HepG2 (cell line): ENCODE results near the gene FBXO11. TPM values are rescaled to one million over a fixed set of nuclear protein-coding genes. Genes with fewer than 3 reads are reported as not detected.

Experiments
- ARID5B ChIP-seq: IDR thresholded peaks from 2 replicates; pipeline ENCODE4 v1.4.0; 2020; ENCODE audit warnings: mild to moderate bottlenecking, missing genetic modification reagents
- FOXP1 ChIP-seq, 2 experiments: fragments of 450-650 bp in 1 of 2; IDR thresholded peaks; 2 replicates each; pipeline ENCODE4 v1.6.1; 2017 to 2018; ENCODE audit warnings: antibody characterized with exemption in 1 of 2
- HNRNPK ChIP-seq: fragments of 200-400 bp; formaldehyde crosslinking; IDR thresholded peaks from 2 replicates; pipeline ENCODE4 v1.6.1; 2018; ENCODE audit warnings: low read length, low read depth, moderate library complexity, mild to moderate bottlenecking; ENCODE audit not compliant: poor library complexity, severe bottlenecking
- HOXA9 ChIP-seq: sonication (generic); formaldehyde crosslinking; IDR thresholded peaks from 2 replicates; pipeline ENCODE4 v1.8.1; 2022; ENCODE audit warnings: missing genetic modification reagents, mild to moderate bottlenecking, moderate library complexity, borderline replicate concordance
- JARID2 ChIP-seq: sonication (generic); formaldehyde crosslinking; IDR thresholded peaks from 2 replicates; pipeline ENCODE4 v1.8.1; 2023; ENCODE audit warnings: missing genetic modification reagents, inconsistent platforms; ENCODE audit not compliant: insufficient replicate concordance
- JUN ChIP-seq: sonication (generic); formaldehyde crosslinking; IDR thresholded peaks from 2 replicates; pipeline ENCODE4 v1.4.0; 2020; ENCODE audit warnings: mild to moderate bottlenecking, missing genetic modification reagents
- KLF16 ChIP-seq, 2 experiments: sonication (generic) in 1 of 2; formaldehyde crosslinking in 1 of 2; IDR thresholded peaks; 2 replicates each; pipeline versions ENCODE4 v1.6.1 to v1.8.0; 2016 to 2023; ENCODE audit warnings: missing genetic modification reagents in 2 of 2, missing compliant biosample characterization in 1 of 2
- MAZ ChIP-seq, 2 experiments: sonication (generic) in 1 of 2; formaldehyde crosslinking in 1 of 2; IDR thresholded peaks; 2 replicates each; pipeline versions ENCODE4 v1.5.0 to v1.6.1; 2012 to 2020; ENCODE audit warnings: low read depth in 2 of 2, mild to moderate bottlenecking in 2 of 2, borderline replicate concordance in 1 of 2, improper control_type of control experiment in 1 of 2, low read length in 1 of 2, missing genetic modification reagents in 1 of 2, moderate library complexity in 1 of 2
- MBD4 ChIP-seq: IDR thresholded peaks from 2 replicates; pipeline ENCODE4 v1.6.1; 2012; ENCODE audit warnings: low read length, inconsistent platforms, borderline replicate concordance
- NFIB ChIP-seq: sonication (generic); formaldehyde crosslinking; IDR thresholded peaks from 2 replicates; pipeline ENCODE4 v1.9.0; 2021; ENCODE audit warnings: missing genetic modification reagents, mild to moderate bottlenecking, borderline replicate concordance
- PHF20 ChIP-seq: sonication (generic); formaldehyde crosslinking; IDR thresholded peaks from 2 replicates; pipeline ENCODE4 v1.5.0; 2020; ENCODE audit warnings: mild to moderate bottlenecking, missing genetic modification reagents
- RFX5 ChIP-seq: IDR thresholded peaks from 2 replicates; pipeline ENCODE4 v1.6.1; 2011; ENCODE audit warnings: low read depth, low read length, improper control_type of control experiment
- SPEN ChIP-seq: sonication (generic); formaldehyde crosslinking; IDR thresholded peaks from 2 replicates; pipeline ENCODE4 v1.5.1; 2020; ENCODE audit warnings: low read depth, mild to moderate bottlenecking, missing genetic modification reagents
- TAF1 ChIP-seq: sonication (generic); formaldehyde crosslinking; IDR thresholded peaks from 2 replicates; pipeline ENCODE4 v1.4.0; 2020; ENCODE audit warnings: missing genetic modification reagents
- TFDP2 ChIP-seq: sonication (generic); formaldehyde crosslinking; IDR thresholded peaks from 2 replicates; pipeline ENCODE4 v1.4.0; 2020; ENCODE audit warnings: missing genetic modification reagents
- ZBTB42 ChIP-seq: sonication (generic); formaldehyde crosslinking; IDR thresholded peaks from 2 replicates; pipeline ENCODE4 v1.5.0; 2020; ENCODE audit warnings: mild to moderate bottlenecking, missing genetic modification reagents
- ZFP91 ChIP-seq: sonication (generic); formaldehyde crosslinking; IDR thresholded peaks from 2 replicates; pipeline ENCODE4 v1.9.0; 2022; ENCODE audit warnings: missing genetic modification reagents, mild to moderate bottlenecking, borderline replicate concordance
- ZNF564 ChIP-seq: sonication (generic); formaldehyde crosslinking; IDR thresholded peaks from 2 replicates; pipeline ENCODE4 v1.8.1; 2023; ENCODE audit warnings: mild to moderate bottlenecking, missing genetic modification reagents
- ZNF652 ChIP-seq: IDR thresholded peaks from 2 replicates; pipeline ENCODE4 v1.6.1; 2016; ENCODE audit warnings: low read depth, borderline replicate concordance
- ZSCAN22 ChIP-seq: sonication (generic); formaldehyde crosslinking; IDR thresholded peaks from 2 replicates; pipeline ENCODE4 v1.4.0; 2020; ENCODE audit warnings: mild to moderate bottlenecking, missing genetic modification reagents
- polyA plus RNA-seq, 8 experiments: library from polyadenylated mRNA; depleted of rRNA in 3 of 8; stranded (reverse) in 7 of 8; unstranded in 1 of 8; fragments of >200 nt; fragmentation: Illumina TruSeq in 4 of 8; extraction: Trizol in 4 of 8; gene quantifications; 2 replicates each; pipeline versions ENCODE4 v1.2.1 to v1.2.3, GENCODE V29; 2011 to 2016; ENCODE audit warnings: low read depth in 4 of 8, missing spikeins in 1 of 8, mixed read lengths in 1 of 8; ENCODE audit not compliant: insufficient read depth in 1 of 8
- total RNA-seq, 5 experiments: library from RNA; depleted of rRNA; stranded (reverse); fragments of >200 nt; fragmentation: Illumina TruSeq; extraction: Trizol; gene quantifications; 2 replicates each; pipeline ENCODE4 v1.2.3, GENCODE V29; 2016; ENCODE audit warnings: low read depth in 1 of 5

FBXO11 gene
- total and polyA plus RNA-seq, 2 of the 13 experiments (the other 11 are each of a cell fraction or from before 2014, with no cell fraction given) = 27.9 to 47.6 TPM

- no peak; a peak in 1 of 4 replicates for TF ChIP-seq KLF16 (CRISPR knock-in tag; IDR thresholded peaks at IDR 0.05)
- no peak for TF ChIP-seq FOXP1 (IDR thresholded peaks at IDR 0.05)
- TF ChIP-seq FOXP1 (CRISPR knock-in tag; IDR thresholded peaks at IDR 0.05) = 0 out of 2 replicates have a peak, but pooled peaks have one; percentile 5
- TF ChIP-seq ZBTB42 (CRISPR knock-in tag) = no peak
- no peak for TF ChIP-seq ZSCAN22 (CRISPR knock-in tag)
- peak; percentile 81 for TF ChIP-seq TAF1 (CRISPR knock-in tag)
- peak; percentile 55 for TF ChIP-seq ARID5B (CRISPR knock-in tag)
- no peak; the same call in 1 of the 2 replicates for TF ChIP-seq SPEN (CRISPR knock-in tag)
- TF ChIP-seq ZNF652 = no peak; the same call in 1 of the 2 replicates
- TF ChIP-seq RFX5 = no peak
- TF ChIP-seq NFIB (CRISPR knock-in tag) = no peak
- TF ChIP-seq ZNF564 (CRISPR knock-in tag) = 0 out of 2 replicates have a peak, but pooled peaks have one; percentile 45
- 0 out of 2 replicates have a peak, but pooled peaks have one; percentile 22 for TF ChIP-seq JUN
- peak; percentile 99 for TF ChIP-seq MAZ (IDR thresholded peaks at IDR 0.05; ENCODE audit: borderline replicate concordance, low read depth, low read length)
- TF ChIP-seq MAZ (CRISPR knock-in tag; IDR thresholded peaks at IDR 0.05; ENCODE audit: low read depth) = peak; percentile 75
- TF ChIP-seq JARID2 = no peak
- TF ChIP-seq ZFP91 (CRISPR knock-in tag) = peak; percentile 77
- TF ChIP-seq TFDP2 (CRISPR knock-in tag) = peak; percentile 49; the same call in 1 of the 2 replicates
- no peak for TF ChIP-seq HOXA9
- peak; percentile 22; the same call in 1 of the 2 replicates for TF ChIP-seq PHF20 (CRISPR knock-in tag)
- TF ChIP-seq HNRNPK = no peak
- no peak for TF ChIP-seq MBD4
Observed at GRCh38 chr2:47906157-47907038, at the start of gene FBXO11 (continued).
